Glomerular visceral epithelial cell (primary cell): ENCODE measurements around the gene UNC80.
"Not testable (repeated sequence)": the region's sequence is repeated elsewhere in the genome, so short reads cannot be mapped to it uniquely, and the experiment has no call there.

Experiments
- DNase-seq: peaks from one replicate; pipeline ENCODE4 v3.0.0-alpha.2; 2016; ENCODE audit errors: extremely low spot score

The UNC80 gene

GRCh38 chr2:209771474-209772289, at the start of gene UNC80:
UNC80 (plus strand) TSS chr2:209771832; CDS start chr2:209772073, 241 bp downstream.
- DNase-seq: peak; percentile 66

GRCh38 chr2:209726311-209726710, 45.3 kb upstream of the UNC80 start:
- DNase-seq: no peak

- no peak for DNase-seq
Observed at GRCh38 chr2:209727077-209727476, 44.6 kb upstream of the UNC80 start.

- no peak for DNase-seq
Observed at GRCh38 chr2:209734805-209735204, 36.8 kb upstream of the UNC80 start.

GRCh38 chr2:209741953-209742352, 29.7 kb upstream of the UNC80 start:
- no peak for DNase-seq

- no peak for DNase-seq
Observed at GRCh38 chr2:209753020-209753419, 18.6 kb upstream of the UNC80 start.

GRCh38 chr2:209757163-209757562, 14.5 kb upstream of the UNC80 start:
- no peak for DNase-seq

GRCh38 chr2:209761566-209761965, 10.1 kb upstream of the UNC80 start:
- no peak for DNase-seq

GRCh38 chr2:209762563-209762962, 9.1 kb upstream of the UNC80 start:
- DNase-seq: no peak

GRCh38 chr2:209763106-209763505, 8.5 kb upstream of the UNC80 start:
- DNase-seq: no peak

- no peak for DNase-seq
Observed at GRCh38 chr2:209766613-209767012, 5.0 kb upstream of the UNC80 start.

- no peak for DNase-seq
Observed at GRCh38 chr2:209767316-209767715, 4.3 kb upstream of the UNC80 start.

- no peak for DNase-seq
Observed at GRCh38 chr2:209768557-209768956, 3.1 kb upstream of the UNC80 start.

- DNase-seq: no peak
Observed at GRCh38 chr2:209772290-209772685, 656 bp downstream of the UNC80 start.

- DNase-seq: no peak
Observed at GRCh38 chr2:209773377-209773776, 1.7 kb downstream of the UNC80 start.

GRCh38 chr2:209787416-209787815, 15.8 kb downstream of the UNC80 start:
- DNase-seq: no peak

GRCh38 chr2:209788925-209789324, 17.3 kb downstream of the UNC80 start:
- DNase-seq: no peak

- DNase-seq: no peak
Observed at GRCh38 chr2:209790066-209790728, 18.6 kb downstream of the UNC80 start.

- DNase-seq: no peak
Observed at GRCh38 chr2:209791151-209791550, 19.5 kb downstream of the UNC80 start.

- not testable (repeated sequence) for DNase-seq
Observed at GRCh38 chr2:209795425-209795824, 23.8 kb downstream of the UNC80 start.

- DNase-seq: no peak
Observed at GRCh38 chr2:209805351-209805750, 33.7 kb downstream of the UNC80 start.

- no peak for DNase-seq
Observed at GRCh38 chr2:209806318-209806717, 34.7 kb downstream of the UNC80 start.

- no peak for DNase-seq
Observed at GRCh38 chr2:209808521-209808920, 36.9 kb downstream of the UNC80 start.
